ENCODE results near the gene DHX35. TPM values are rescaled to one million over a fixed set of nuclear protein-coding genes. Genes with fewer than 3 reads are reported as not detected.

DHX35 gene
- total and polyA plus RNA-seq, 2 of the 8 experiments (the other 6 are each of a cell fraction or from before 2014, with no cell fraction given), result 21.9 to 27.7 TPM

- TF ChIP-seq CHD7 (IDR thresholded peaks at IDR 0.05; ENCODE audit: insufficient replicate concordance, low read length) (no peak), BACH1 (IDR thresholded peaks at IDR 0.05; ENCODE audit: low read length) (no peak), NRF1 (IDR thresholded peaks at IDR 0.05; ENCODE audit: low read depth, low read length) (no peak), MAX (IDR thresholded peaks at IDR 0.05) (no peak), KDM5A (IDR thresholded peaks at IDR 0.05; ENCODE audit: low read length) (no peak), YY1 (IDR thresholded peaks at IDR 0.05; ENCODE audit: low read depth, low read length) (no peak), HDAC6 (IDR thresholded peaks at IDR 0.05; ENCODE audit: low read depth, low read length) (no peak), ATF3 (IDR thresholded peaks at IDR 0.05; ENCODE audit: insufficient read depth, low read depth, low read length) (no peak)
Observed at GRCh38 chr20:39057911-39058310, 95.8 kb downstream of the DHX35 start (continued).
